GM19324 (cell line): ENCODE data around the gene CFAP43.
"Not testable (repeated sequence)": the region's sequence is repeated elsewhere in the genome, so short reads cannot be mapped to it uniquely, and the experiment has no call there.

Experiments
- ATAC-seq: cut with Tn5 transposase; IDR thresholded peaks from one replicate; pipeline ENCODE4 v1.9.1; 2021; ENCODE audit warnings: mild to moderate bottlenecking, moderate library complexity; ENCODE audit not compliant: unreplicated experiment, low FRiP score

The CFAP43 gene

GRCh38 chr10:104259456-104259855 is 27.3 kb upstream of the CFAP43 start:
- ATAC-seq = no peak

GRCh38 chr10:104258209-104258608 is 26.0 kb upstream of the CFAP43 start:
- no peak for ATAC-seq

- ATAC-seq = no peak
Observed at GRCh38 chr10:104257235-104257634, 25.1 kb upstream of the CFAP43 start.

GRCh38 chr10:104256335-104256961 is 24.3 kb upstream of the CFAP43 start:
- no peak for ATAC-seq

- no peak for ATAC-seq
Observed at GRCh38 chr10:104255311-104255981, 23.3 kb upstream of the CFAP43 start.

GRCh38 chr10:104254493-104255310 is 22.5 kb upstream of the CFAP43 start, which contains the start of gene GSTO1:
TSS of gene GSTO1 (plus strand) at chr10:104254892. CDS start at chr10:104254929, 37 bp downstream.
- peak; percentile 71 for ATAC-seq

- ATAC-seq = no peak
Observed at GRCh38 chr10:104253606-104254410, 21.6 kb upstream of the CFAP43 start.

- ATAC-seq = no peak
Observed at GRCh38 chr10:104253106-104253505, 20.9 kb upstream of the CFAP43 start.

GRCh38 chr10:104252368-104252767 is 20.2 kb upstream of the CFAP43 start:
- ATAC-seq = no peak

GRCh38 chr10:104251443-104251842 is 19.3 kb upstream of the CFAP43 start:
- ATAC-seq = no peak

- ATAC-seq = no peak
Observed at GRCh38 chr10:104250371-104250770, 18.2 kb upstream of the CFAP43 start.

GRCh38 chr10:104248931-104249330 is 16.8 kb upstream of the CFAP43 start:
- not testable (repeated sequence) for ATAC-seq

- no peak for ATAC-seq
Observed at GRCh38 chr10:104247513-104248146, 15.5 kb upstream of the CFAP43 start.

GRCh38 chr10:104246976-104247375 is 14.8 kb upstream of the CFAP43 start:
- ATAC-seq = no peak

- no peak for ATAC-seq
Observed at GRCh38 chr10:104245066-104245632, 13.0 kb upstream of the CFAP43 start.

GRCh38 chr10:104243512-104243911 is 11.3 kb upstream of the CFAP43 start:
- ATAC-seq = no peak

- not testable (repeated sequence) for ATAC-seq
Observed at GRCh38 chr10:104243009-104243408, 10.8 kb upstream of the CFAP43 start.

- no peak for ATAC-seq
Observed at GRCh38 chr10:104242545-104242944, 10.4 kb upstream of the CFAP43 start.

- no peak for ATAC-seq
Observed at GRCh38 chr10:104240078-104240477, 7.9 kb upstream of the CFAP43 start.

- no peak for ATAC-seq
Observed at GRCh38 chr10:104235801-104236200, 3.6 kb upstream of the CFAP43 start.
